Measurements from ENCODE around the gene PTGES2. TPM values are rescaled to one million over a fixed set of nuclear protein-coding genes. Genes with fewer than 3 reads are reported as not detected.

PTGES2 gene
- total and polyA plus RNA-seq, 9 of the 15 experiments (the other 6 are each of a cell fraction or from before 2014, with no cell fraction given), result 2.4 to 196 (median 90.1) TPM

DNA sequence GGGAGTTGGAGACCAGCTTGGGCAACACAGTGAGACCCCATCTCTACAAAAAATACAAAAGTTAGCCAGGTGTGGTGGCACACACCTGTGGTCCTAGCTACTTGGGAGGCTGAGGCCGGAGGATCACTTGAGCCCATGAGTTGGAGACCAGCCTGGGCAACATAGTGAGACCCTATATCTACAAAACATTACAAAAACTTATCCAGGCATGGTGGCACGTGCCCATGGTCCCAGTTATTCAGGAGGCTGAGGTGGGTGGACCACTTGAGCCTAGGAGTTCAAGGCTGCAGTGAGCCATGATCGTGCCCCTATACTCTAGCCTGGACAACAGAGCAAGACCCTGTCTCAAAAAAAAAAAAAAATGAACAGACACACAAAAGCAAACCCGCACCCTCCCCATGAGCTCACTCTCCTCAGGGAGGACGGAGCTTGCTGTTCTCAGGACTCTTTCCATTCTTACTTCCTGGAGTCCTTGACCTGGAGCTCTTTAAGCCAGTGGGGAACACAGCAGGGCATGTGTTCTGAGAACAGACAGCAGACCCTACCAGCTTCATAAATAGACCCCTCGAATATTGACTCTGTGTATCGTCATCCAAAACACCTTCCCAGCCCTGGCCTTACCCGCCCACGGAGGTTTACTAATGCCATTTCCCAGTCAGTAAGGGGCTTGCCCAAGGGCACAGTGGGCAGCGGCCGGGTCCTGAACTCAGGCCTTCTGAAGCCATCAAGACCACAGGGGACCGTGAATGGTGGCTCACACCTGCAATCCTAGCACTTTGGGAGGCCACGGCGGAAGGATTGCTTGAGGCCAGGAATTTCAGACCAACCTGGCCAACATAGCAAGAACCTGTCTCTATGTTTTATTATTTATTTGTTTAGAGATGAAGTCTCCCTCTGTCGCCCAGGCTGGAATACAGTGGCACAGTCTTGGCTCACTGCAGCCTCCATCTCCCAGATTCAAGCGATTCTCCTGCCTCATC lies 11.1 kb downstream of the PTGES2 start (continued):
- TF ChIP-seq HCFC1 (IDR thresholded peaks at IDR 0.05; ENCODE audit: low read depth, low read length) (no peak), FOXA1 (IDR thresholded peaks at IDR 0.05; ENCODE audit: borderline replicate concordance) (no peak), NCOR1 (IDR thresholded peaks at IDR 0.05) (no peak), ZNF717 (CRISPR knock-in tag; IDR thresholded peaks at IDR 0.05) (no peak), POLR3A (IDR thresholded peaks at IDR 0.05; ENCODE audit: borderline replicate concordance, extremely low read depth, insufficient read depth, insufficient read length) (no peak), THRB (CRISPR knock-in tag; conservative IDR thresholded peaks at IDR 0.05) (no peak)
